ENCODE results near the gene BRD4. TPM values are rescaled to one million over a fixed set of nuclear protein-coding genes. Genes with fewer than 3 reads are reported as not detected.

BRD4 gene
- total and polyA plus RNA-seq, 10 of the 15 experiments (the other 5 are each of a cell fraction or from before 2014, with no cell fraction given) = 5.3 to 84.4 (median 11.8) TPM

DNA sequence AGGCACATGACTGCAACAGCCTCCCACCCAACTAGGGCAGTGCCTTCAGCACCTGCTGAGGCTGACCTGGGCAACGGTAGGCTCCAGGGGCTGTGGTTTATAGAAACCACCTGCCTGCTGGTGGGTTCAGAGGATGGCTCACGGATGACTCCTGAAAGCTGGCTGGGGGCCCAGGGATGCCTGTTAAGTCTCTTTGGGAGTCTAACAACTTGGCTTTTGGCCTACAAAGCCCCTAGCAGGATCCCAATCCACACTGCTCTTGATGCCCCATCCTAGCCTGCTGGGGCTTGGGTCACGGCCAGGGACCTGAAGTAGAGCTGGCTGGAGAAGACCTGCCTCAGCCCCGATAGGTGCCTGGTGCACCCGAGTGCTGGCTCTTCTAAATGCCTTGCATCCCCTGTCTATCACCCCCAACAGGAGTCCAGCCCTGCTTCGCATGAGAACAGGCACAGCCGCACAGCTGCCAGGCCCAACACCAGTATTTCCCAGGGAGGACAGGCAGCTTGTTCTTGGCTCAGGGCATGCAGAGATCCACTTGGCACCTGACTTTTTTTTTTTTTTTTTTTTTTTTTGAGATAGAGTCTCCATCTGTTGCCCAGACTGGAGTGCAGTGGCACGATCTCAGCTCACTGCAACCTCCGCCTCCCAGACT lies 91.0 kb downstream of the BRD4 start:
- intact Hi-C loops (cut with micrococcal nuclease; ENCODE audit: unreplicated experiment) (no loop called here), in situ Hi-C loops (cut with MboI) (no loop called here)
- DNase-seq (ENCODE audit: low read depth, low spot score) (no peak), FAIRE-seq (no peak), ATAC-seq (no peak)
- H3K4me1 ChIP-seq (ENCODE audit: control insufficient read depth, insufficient read depth, low read length) = no peaks in the 10 kb centered on the region
- POLR2A ChIA-PET = interaction anchor here (0.6 kb wide), 1 partner anchor 38 kb away, joined by 4 read pairs; no protein-coding TSS in a partner anchor
- RAD21 ChIA-PET (ENCODE audit: unreplicated experiment) = interaction anchor here (0.6 kb wide), 1 partner anchor 84 kb away, joined by 3 read pairs; no protein-coding TSS in a partner anchor
- no peak overlapping the region for H2AFZ ChIP-seq (ENCODE audit: control insufficient read depth, low read depth, low read length)
- H3K27ac ChIP-seq (ENCODE audit: control insufficient read depth, insufficient read depth) = no peak overlapping the region
- 97% methylated on average over 9 of the region's 9 CpGs for WGBS (ENCODE audit: insufficient coverage, insufficient replicate concordance, low lambda C conversion rate, missing lambda C conversion rate)
- no peaks in the 10 kb centered on the region for H3K79me2 ChIP-seq (ENCODE audit: control insufficient read depth, insufficient read depth, low read length)
- H3K27me3 ChIP-seq (replicated peaks in 1 of 2; ENCODE audit: control insufficient read depth in 2 of 2, insufficient read depth in 2 of 2, low read length in 1 of 2) = no peaks in the 10 kb centered on the region
- no peak overlapping the region for H3K9ac ChIP-seq (ENCODE audit: control insufficient read depth, insufficient read depth, low read length)
- H3K4me3 ChIP-seq = no peak overlapping the region
- TF ChIP-seq, protein P1, sequence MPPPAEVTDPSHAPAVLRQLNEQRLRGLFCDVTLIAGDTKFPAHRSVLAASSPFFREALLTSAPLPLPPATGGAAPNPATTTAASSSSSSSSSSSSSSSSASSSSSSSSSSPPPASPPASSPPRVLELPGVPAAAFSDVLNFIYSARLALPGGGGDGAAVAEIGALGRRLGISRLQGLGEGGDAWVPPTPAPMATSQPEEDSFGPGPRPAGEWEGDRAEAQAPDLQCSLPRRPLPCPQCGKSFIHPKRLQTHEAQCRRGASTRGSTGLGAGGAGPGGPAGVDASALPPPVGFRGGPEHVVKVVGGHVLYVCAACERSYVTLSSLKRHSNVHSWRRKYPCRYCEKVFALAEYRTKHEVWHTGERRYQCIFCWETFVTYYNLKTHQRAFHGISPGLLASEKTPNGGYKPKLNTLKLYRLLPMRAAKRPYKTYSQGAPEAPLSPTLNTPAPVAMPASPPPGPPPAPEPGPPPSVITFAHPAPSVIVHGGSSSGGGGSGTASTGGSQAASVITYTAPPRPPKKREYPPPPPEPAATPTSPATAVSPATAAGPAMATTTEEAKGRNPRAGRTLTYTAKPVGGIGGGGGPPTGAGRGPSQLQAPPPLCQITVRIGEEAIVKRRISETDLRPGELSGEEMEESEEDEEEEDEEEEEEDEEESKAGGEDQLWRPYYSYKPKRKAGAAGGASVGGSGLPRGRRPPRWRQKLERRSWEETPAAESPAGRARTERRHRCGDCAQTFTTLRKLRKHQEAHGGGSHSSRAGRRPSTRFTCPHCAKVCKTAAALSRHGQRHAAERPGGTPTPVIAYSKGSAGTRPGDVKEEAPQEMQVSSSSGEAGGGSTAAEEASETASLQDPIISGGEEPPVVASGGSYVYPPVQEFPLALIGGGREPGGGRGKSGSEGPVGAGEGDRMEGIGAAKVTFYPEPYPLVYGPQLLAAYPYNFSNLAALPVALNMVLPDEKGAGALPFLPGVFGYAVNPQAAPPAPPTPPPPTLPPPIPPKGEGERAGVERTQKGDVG (CRISPR knock-in tag; IDR thresholded peaks at IDR 0.05) = no peak
- no peak for TF ChIP-seq ZNF24 (IDR thresholded peaks at IDR 0.05)
- TF ChIP-seq MYC (IDR thresholded peaks at IDR 0.05; ENCODE audit: insufficient read depth, insufficient read length, insufficient replicate concordance, low read length, severe bottlenecking) = no peak
- no peak for TF ChIP-seq ZNF274 (IDR thresholded peaks at IDR 0.05; ENCODE audit: insufficient read depth, insufficient read length)
- TF ChIP-seq SRF (IDR thresholded peaks at IDR 0.05; ENCODE audit: low read depth in 2 of 2, low read length in 2 of 2) = no peak
- no peak for TF ChIP-seq RUNX3 (IDR thresholded peaks at IDR 0.05; ENCODE audit: low read length)
- no peak for TF ChIP-seq IKZF2 (IDR thresholded peaks at IDR 0.05)
- TF ChIP-seq, protein P2, sequence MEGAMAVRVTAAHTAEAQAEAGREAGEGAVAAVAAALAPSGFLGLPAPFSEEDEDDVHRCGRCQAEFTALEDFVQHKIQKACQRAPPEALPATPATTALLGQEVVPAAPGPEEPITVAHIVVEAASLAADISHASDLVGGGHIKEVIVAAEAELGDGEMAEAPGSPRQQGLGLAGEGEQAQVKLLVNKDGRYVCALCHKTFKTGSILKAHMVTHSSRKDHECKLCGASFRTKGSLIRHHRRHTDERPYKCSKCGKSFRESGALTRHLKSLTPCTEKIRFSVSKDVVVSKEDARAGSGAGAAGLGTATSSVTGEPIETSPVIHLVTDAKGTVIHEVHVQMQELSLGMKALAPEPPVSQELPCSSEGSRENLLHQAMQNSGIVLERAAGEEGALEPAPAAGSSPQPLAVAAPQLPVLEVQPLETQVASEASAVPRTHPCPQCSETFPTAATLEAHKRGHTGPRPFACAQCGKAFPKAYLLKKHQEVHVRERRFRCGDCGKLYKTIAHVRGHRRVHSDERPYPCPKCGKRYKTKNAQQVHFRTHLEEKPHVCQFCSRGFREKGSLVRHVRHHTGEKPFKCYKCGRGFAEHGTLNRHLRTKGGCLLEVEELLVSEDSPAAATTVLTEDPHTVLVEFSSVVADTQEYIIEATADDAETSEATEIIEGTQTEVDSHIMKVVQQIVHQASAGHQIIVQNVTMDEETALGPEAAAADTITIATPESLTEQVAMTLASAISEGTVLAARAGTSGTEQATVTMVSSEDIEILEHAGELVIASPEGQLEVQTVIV (IDR thresholded peaks at IDR 0.05; ENCODE audit: borderline replicate concordance, partially characterized antibody) = no peak
- TF ChIP-seq PAX5 (IDR thresholded peaks at IDR 0.05; ENCODE audit: borderline replicate concordance, low read depth, low read length) = no peak
- TF ChIP-seq, protein P3, sequence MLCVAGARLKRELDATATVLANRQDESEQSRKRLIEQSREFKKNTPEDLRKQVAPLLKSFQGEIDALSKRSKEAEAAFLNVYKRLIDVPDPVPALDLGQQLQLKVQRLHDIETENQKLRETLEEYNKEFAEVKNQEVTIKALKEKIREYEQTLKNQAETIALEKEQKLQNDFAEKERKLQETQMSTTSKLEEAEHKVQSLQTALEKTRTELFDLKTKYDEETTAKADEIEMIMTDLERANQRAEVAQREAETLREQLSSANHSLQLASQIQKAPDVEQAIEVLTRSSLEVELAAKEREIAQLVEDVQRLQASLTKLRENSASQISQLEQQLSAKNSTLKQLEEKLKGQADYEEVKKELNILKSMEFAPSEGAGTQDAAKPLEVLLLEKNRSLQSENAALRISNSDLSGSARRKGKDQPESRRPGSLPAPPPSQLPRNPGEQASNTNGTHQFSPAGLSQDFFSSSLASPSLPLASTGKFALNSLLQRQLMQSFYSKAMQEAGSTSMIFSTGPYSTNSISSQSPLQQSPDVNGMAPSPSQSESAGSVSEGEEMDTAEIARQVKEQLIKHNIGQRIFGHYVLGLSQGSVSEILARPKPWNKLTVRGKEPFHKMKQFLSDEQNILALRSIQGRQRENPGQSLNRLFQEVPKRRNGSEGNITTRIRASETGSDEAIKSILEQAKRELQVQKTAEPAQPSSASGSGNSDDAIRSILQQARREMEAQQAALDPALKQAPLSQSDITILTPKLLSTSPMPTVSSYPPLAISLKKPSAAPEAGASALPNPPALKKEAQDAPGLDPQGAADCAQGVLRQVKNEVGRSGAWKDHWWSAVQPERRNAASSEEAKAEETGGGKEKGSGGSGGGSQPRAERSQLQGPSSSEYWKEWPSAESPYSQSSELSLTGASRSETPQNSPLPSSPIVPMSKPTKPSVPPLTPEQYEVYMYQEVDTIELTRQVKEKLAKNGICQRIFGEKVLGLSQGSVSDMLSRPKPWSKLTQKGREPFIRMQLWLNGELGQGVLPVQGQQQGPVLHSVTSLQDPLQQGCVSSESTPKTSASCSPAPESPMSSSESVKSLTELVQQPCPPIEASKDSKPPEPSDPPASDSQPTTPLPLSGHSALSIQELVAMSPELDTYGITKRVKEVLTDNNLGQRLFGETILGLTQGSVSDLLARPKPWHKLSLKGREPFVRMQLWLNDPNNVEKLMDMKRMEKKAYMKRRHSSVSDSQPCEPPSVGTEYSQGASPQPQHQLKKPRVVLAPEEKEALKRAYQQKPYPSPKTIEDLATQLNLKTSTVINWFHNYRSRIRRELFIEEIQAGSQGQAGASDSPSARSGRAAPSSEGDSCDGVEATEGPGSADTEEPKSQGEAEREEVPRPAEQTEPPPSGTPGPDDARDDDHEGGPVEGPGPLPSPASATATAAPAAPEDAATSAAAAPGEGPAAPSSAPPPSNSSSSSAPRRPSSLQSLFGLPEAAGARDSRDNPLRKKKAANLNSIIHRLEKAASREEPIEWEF (IDR thresholded peaks at IDR 0.05; ENCODE audit: insufficient replicate concordance, low read depth, low read length) = no peak
- no peak for TF ChIP-seq ZNF384 (IDR thresholded peaks at IDR 0.05; ENCODE audit: borderline replicate concordance, low read depth, low read length)
- H3K36me3 ChIP-seq (ENCODE audit: control insufficient read depth in 2 of 2, insufficient read depth in 2 of 2, low read length in 1 of 2) = peaks cover 18 to 56% of the 10 kb centered on the region in 2 experiments
- no peak overlapping the region for H3K4me2 ChIP-seq (ENCODE audit: control insufficient read depth, insufficient read depth)
- BruUV-seq (replicated peaks) = no TSS peak
- SMC1A ChIA-PET (ENCODE audit: uncharacterized antibody, unreplicated experiment) = no interaction called here
- CTCF ChIA-PET = no interaction called here
- H4K20me1 ChIP-seq (ENCODE audit: control insufficient read depth, insufficient read depth) = no peaks in the 10 kb centered on the region
- H3K9me3 ChIP-seq (replicated peaks; ENCODE audit: control insufficient read depth, insufficient read depth, low read length) = no peaks in the 10 kb centered on the region
